NCI-H2171 treated with DMSO at 0.1 percent for 48 hours (cell line): ENCODE results near the gene OR52E1.
"Not testable (repeated sequence)": the region's sequence is repeated elsewhere in the genome, so short reads cannot be mapped to it uniquely, and the experiment has no call there.

Experiments used
- DNase-seq: peaks from one replicate; lab custom pipeline; 2025; lab: John Stamatoyannopoulos, UW

Gene OR52E1

GRCh38 chr11:5069272-5069671, at the start of gene OR52E1:
Gene OR52E1, plus strand, starts transcription at chr11:5069572.
- no peak for DNase-seq

- no peak for DNase-seq
These were observed 47.4 kb upstream of the OR52E1 start for GRCh38 chr11:5021996-5022395.

DNA sequence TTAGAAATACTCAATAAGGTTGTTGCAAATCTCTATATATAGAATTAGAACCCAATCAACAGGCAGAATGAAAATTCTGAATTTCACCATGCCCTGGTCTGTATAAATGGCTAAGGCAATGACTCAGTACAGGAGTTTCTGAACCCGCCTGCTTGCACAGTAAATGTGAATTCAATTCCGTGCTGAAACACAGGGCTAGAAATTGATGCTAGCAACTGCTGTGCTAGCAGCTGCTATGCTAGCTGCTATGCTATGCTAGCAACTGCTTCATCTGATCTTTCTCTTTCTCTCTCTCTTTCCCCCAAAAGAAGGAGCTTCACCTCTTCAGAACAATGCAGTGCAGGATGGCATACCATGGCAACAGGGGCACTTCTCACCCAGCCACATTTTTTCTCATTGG, 32.7 kb upstream of the OR52E1 start:
- DNase-seq: no peak

DNA sequence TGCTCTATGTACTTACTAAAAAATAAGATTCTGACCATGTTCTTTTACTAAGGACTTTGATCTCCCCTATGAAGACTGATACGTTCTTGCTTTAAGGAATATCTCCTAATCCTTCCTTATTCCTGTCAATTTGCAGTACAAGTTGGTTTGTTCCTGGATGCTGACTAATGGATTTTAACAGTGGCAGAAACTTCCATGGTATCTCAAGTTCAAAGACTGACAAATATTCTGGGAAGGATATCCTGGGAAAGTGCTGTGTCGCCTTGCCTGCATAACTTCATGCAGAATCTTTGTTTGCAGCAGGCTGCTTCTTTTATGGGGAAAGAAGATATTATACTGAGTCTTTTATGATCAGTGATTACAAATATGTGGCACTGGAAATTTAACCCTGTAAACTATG, 31.4 kb upstream of the OR52E1 start:
- no peak for DNase-seq

DNA sequence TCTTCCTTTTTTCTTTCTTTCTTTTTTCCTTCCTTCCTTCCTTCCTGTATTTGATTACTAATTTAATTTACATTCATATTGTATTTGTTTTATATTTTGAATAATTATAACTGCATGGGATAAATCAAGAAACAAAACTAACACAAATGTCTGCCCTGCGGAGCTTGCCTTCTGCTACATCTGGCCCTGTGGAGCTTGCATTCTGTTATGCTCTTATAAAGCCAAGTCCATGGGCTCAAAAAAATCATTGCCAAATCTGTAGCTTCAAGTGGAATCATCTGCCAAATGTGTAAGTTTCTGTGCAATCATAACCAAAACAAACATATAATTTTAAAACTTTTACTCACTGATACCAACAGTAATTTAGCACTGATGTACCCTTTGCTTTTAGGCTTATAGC, 31.0 kb upstream of the OR52E1 start:
- DNase-seq: no peak

DNA sequence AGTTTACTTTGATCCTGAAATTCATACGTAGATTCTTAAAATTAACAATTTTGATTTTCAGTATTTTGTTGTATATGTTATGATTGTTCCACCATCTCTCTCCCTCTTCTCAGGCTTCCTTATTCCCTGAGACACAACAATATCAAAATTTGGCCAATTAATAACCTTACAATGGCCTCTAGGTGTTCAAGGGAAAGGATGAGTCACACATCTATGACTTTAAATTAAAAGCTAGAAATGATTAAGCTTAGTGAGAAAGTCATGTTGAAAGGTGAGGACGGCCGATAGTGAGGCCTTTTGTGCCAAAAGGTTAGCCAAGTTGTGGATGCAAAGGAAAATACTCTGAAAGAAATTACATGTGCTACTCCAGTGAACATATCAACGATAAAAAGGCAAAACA, 28.5 kb upstream of the OR52E1 start:
- no peak for DNase-seq

DNA sequence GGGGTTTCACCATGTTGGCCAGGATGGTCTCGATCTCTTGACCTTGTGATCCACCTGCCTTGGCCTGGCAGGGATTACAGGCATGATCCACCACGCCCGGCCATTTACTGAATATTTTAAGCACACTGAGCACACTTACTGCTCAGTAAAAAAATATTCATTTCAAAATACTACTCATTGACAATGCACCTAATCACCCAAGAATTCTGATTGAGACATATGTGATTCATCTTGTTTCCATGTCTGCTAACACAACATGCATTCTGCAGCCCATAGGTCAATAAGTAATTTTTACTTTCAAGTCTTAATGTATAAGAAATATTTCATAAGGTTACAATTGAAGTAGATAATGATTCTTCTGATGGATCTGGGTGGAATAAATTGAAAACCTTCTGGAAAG, 27.3 kb upstream of the OR52E1 start:
- DNase-seq: no peak

- DNase-seq: no peak
These were observed 26.0 kb upstream of the OR52E1 start for GRCh38 chr11:5043380-5043779.

- DNase-seq: no peak
These were observed 23.1 kb upstream of the OR52E1 start, which contains the start of gene OR52J3 for GRCh38 chr11:5046226-5046625. Gene OR52J3, plus strand, starts transcription at chr11:5046526. Its CDS starts 0 bp downstream, at chr11:5046526.

GRCh38 chr11:5046754-5047330, 22.5 kb upstream of the OR52E1 start:
- no peak for DNase-seq

DNA sequence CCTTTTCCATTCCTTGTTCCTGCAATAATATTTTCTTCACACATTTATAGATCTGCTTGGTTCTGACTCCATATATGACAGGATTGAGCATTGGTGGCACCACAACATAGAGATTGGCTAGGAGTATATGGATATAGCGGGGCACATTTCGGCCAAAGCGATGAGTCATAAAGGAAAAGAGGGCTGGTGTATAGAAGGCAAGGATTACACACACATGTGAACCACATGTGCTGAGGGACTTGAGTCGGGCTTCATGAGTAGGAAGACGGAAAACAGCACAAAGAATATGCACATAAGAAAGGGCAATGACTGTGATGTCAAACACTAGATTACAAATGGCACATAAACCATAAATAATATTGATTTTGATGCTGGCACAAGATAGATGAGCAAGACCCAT, 10.7 kb upstream of the OR52E1 start:
- DNase-seq: not testable (repeated sequence)

DNA sequence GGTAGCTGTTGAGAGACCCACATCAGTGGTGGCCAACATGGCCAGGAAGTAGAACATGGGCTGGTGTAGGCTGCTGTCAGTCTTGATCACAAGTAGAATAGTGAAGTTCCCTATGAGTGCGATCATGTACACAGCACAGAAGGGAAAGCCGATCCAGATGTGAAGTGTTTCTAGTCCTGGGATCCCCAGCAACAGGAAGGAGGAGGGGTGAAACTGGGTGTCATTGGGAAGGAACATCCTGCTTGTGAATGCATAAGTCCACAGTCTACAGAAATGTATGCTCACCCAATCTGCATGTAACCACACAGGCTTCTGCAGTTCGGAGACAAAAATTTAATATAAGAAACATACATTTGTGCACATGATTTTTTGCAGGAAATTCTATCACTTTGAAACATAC, 10.0 kb upstream of the OR52E1 start, which contains the start of gene OR52E2:
OR52E2 (minus strand) TSS at position 237 of the 400 bp plus-strand sequence; CDS start at position 237, 0 bp downstream.
- DNase-seq: no peak

DNA sequence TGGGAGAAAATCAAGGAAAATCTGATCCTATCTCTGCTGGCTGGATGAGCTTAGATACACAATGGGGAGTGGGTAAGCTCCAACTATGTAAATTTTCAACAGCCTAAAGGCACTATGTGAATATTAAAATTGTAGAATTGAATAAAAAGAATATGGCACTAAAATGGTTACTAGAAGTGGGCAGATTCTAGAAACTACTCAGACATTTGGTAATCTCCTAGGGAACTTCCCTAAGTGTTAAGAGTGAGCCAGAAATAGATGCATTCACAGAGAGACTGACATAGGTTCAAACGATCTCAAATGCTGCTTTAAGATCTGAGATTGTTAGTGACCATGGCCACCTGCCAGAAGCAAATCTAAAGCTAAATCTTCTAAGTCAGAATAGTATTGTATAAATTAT, 4.3 kb upstream of the OR52E1 start:
- DNase-seq: no peak

DNA sequence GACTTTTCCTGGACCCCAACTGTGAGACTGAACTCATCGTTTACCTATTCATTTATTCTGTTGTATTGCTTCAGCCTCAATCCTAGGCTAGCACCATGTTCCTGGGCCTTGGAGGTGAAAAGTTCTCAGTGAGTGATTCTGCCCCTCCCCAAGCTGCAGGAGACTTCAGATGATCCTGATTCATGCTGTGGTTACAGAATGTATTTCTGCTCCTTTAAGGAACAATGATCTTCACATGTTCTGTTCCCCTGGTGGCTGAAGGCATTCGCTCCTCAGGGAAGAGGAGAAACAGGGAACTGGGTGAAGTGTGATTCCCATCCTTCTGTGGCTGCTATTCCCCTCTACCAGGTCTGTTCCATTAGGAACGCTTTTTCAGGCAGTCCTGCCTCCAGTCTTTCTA, 2.4 kb downstream of the OR52E1 start:
- no peak for DNase-seq

- DNase-seq: no peak
These were observed 12.0 kb downstream of the OR52E1 start for GRCh38 chr11:5081405-5081804.

DNA sequence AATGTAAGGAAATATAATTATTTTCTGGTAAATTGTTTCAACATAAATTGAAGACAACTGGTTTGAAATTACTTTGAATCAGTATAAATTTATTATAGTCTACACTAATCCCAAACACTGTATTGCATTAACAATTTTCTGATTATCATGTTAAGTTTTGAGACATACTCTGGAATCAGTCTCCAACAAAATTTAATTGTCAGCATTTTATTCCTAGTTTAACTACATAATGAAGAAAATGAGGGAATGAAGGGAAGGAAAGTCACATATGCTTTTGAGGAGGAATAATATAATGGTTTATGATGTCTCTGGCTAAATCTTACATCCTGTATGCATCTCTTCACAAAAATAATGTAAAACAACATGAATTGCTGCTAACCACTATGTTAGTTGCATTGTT, 14.2 kb downstream of the OR52E1 start:
- no peak for DNase-seq

DNA sequence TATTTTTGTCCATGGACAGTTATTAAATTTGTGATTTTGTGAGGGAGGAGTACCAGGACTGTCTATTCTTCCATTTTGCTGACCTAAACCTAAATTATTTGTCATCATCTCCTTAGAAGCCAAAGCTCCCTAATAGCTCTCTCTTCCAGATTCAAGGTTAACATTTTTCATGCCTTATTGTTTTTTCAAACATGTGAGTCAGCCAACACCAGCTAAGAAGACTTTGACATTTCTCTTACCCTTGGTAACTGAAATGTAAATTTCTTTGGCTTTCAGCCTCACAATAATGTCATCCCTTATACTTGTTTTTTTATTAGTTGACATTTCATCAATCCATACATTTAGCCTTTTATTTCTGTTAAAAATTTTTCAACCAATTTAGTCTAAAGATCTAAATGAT, 19.2 kb downstream of the OR52E1 start:
- DNase-seq: no peak

DNA sequence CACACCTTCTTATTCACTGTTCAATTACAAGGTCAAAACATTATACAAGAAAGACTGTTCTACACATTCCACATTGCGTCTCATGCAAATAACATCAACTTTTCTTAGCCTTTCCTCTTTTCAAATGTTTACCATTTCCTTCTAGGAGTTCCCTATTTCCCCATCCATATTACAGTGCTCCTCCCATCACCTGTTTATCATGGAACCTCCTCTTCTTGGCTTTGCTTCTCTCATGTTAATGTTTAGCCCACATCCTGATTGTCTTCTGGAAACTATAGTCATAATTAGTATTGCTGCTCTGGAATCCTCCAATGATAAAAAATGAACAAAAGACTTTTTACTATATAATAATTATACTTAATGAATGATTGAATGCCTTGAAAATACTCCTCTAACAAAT, 21.3 kb downstream of the OR52E1 start:
- DNase-seq: no peak

DNA sequence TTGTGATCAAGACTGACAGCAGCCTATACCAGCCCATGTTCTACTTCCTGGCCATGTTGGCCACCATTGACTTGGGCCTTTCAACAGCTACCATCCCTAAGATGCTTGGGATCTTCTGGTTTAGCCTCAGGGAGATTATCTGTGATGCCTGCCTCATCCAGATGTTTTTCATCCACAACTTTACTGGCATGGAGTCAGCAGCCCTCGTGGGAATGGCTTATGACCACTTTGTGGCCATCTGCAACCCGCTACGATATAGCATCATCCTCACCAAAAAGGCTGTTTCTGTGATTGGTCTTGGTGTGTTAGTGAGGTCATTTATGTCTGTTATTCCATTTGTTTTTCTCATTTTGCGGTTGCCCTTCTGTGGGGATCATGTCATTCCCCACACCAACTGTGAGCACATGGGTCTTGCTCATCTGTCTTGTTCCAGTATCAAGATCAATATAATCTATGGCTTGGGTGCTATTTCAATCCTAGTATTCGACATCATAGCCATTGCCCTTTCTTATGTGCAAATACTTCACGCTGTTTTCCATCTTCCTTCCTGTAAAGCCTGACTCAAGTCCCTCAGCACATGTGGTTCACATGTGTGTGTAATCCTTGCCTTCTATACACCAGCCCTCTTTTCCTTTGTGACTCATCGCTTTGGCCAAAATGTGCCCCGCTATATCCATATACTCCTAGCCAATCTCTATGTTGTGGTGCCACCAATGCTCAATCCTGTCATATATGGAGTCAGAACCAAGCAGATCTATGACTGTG, 23.6 kb downstream of the OR52E1 start:
- no peak for DNase-seq

DNA sequence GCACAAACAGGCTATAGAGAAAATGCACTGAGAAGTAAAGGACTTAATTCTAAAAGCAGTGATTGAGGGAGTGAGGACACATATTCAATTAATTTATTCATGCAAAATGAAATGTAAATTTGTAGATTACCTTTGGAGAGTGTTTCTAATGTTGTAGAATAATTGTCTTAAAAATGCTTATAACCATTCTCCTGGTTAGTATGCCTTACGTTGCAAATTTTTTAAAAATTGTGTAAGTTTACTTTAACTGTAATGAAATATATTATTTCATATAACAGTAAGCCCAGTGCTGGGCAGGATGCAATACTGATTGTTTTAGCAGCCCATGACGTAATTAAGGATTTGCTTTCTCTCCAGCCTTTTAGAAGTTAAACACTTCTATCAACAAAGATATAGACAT, 26.6 kb downstream of the OR52E1 start:
- no peak for DNase-seq

DNA sequence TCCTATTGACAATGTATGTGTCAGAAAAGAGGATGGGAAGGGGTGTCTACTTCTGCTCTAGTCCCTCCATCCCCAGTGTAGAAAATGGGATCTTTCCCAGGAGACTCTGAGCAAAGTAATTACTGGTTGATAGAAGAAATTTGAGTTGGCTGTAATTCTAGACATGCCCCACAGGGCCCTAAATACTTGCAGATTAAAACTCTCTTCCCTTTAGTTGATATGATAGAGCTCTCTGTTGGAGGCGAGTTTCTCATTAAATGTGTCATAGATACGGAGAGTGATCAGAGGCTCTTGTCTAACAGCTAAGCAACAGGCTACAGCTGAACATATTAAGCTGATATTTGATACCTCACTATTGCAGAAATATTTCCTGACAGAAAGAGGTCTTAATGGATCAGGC, 32.9 kb downstream of the OR52E1 start:
- DNase-seq: peak; percentile 0

GRCh38 chr11:5103066-5103465, 33.7 kb downstream of the OR52E1 start:
- no peak for DNase-seq

- no peak for DNase-seq
These were observed 37.9 kb downstream of the OR52E1 start for GRCh38 chr11:5107285-5107684.

DNA sequence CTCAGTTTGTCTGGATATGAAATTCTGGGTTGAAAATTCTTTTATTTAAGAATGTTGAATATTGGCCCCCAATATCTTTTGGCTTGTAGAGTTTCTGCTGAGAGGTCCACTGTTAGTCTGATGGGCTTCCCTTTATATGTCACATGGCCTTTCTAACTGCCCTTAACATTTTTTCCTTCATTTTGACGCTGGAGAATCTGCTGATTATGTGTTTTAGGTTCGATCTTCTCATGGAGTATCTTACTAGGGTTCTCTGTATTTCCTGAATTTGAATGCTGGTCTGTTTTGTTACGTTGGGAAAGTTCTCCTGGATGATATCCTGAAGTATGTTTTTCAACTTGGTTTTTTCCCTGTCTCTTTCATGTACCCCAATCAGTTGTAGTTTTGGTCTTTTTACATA, 46.0 kb downstream of the OR52E1 start:
- DNase-seq: no peak
